GM12878 (cell line): ENCODE measurements around the gene BLNK. TPM values are rescaled to one million over a fixed set of nuclear protein-coding genes. Genes with fewer than 3 reads are reported as not detected.

Experiments
- ATAC-seq: fragments of 200-7000 bp; cut with Tn5 transposase; 3 replicates; pipeline ENCODE4 v1.9.1; 2020; ENCODE audit warnings: mild to moderate bottlenecking, moderate library complexity
- BruUV-seq: library from RNA; stranded (reverse); fragments of 400-500 nt; replicated peaks from 2 replicates; lab custom pipeline; 2021; lab: Mats Ljungman, UMichigan
- CTCF ChIA-PET: fragments of 300-600 bp; sonication (Branson Sonifier 250); formaldehyde crosslinking; extraction: SDS; loops from one replicate; lab custom pipeline; 2021; ENCODE audit warnings: inconsistent platforms; lab: Yijun Ruan, JAX
- POLR2A ChIA-PET: fragments of 350-600 bp; formaldehyde crosslinking; extraction: SDS; loops from one replicate; lab custom pipeline; 2021; ENCODE audit warnings: inconsistent platforms; lab: Charles Lee
- RAD21 ChIA-PET: fragments of 300-600 bp; sonication (Branson Sonifier 250); formaldehyde crosslinking; loops from one replicate; lab custom pipeline; 2023; ENCODE audit warnings: antibody characterized with exemption; ENCODE audit not compliant: unreplicated experiment; lab: Charles Lee
- SMC1A ChIA-PET: fragments of 300-600 bp; sonication (Branson Sonifier 250); formaldehyde crosslinking; loops from one replicate; lab custom pipeline; 2023; ENCODE audit not compliant: unreplicated experiment, uncharacterized antibody; lab: Charles Lee
- DNase-seq: peaks from one replicate; pipeline ENCODE4 v3.0.0-alpha.2; 2011; ENCODE audit warnings: low read depth, low spot score
- FAIRE-seq: peaks from 3 replicates; lab custom pipeline; 2011; peaks lifted over from hg19 to GRCh38; lab: Jason Lieb, UNC
- H2AFZ ChIP-seq: 2 replicates; pipeline ENCODE4 v1.6.0; 2011; ENCODE audit warnings: low read depth, low read length, control low read depth; ENCODE audit not compliant: control insufficient read depth
- H3K27ac ChIP-seq: 2 replicates; pipeline ENCODE4 v1.5.1; 2011; ENCODE audit warnings: control low read depth; ENCODE audit not compliant: control insufficient read depth, insufficient read depth
- H3K27me3 ChIP-seq, 2 experiments: replicated peaks in 1 of 2; 2 replicates each; pipeline versions ENCODE4 v1.6.0 to v1.6.1; 2011; ENCODE audit warnings: low read length in 1 of 2; ENCODE audit not compliant: control insufficient read depth in 2 of 2, insufficient read depth in 2 of 2
- H3K36me3 ChIP-seq, 2 experiments: 2 replicates each; pipeline ENCODE4 v1.5.1; 2011; ENCODE audit warnings: low read length in 1 of 2; ENCODE audit not compliant: control insufficient read depth in 2 of 2, insufficient read depth in 2 of 2
- H3K4me1 ChIP-seq: 2 replicates; pipeline ENCODE4 v1.6.1; 2011; ENCODE audit warnings: mild to moderate bottlenecking, low read length, moderate library complexity, mixed read lengths; ENCODE audit not compliant: control insufficient read depth, insufficient read depth
- H3K4me2 ChIP-seq: 2 replicates; pipeline ENCODE4 v1.6.0; 2011; ENCODE audit warnings: control low read depth; ENCODE audit not compliant: control insufficient read depth, insufficient read depth
- H3K4me3 ChIP-seq: fragments of 200-600 bp; sonication (generic); 2 replicates; pipeline ENCODE4 v1.5.1; 2016
- H3K79me2 ChIP-seq: 2 replicates; pipeline ENCODE4 v1.6.0; 2011; ENCODE audit warnings: low read length; ENCODE audit not compliant: control insufficient read depth, insufficient read depth
- H3K9ac ChIP-seq: 2 replicates; pipeline ENCODE4 v1.8.0; 2011; ENCODE audit warnings: low read length, control low read depth, mixed read lengths; ENCODE audit not compliant: control insufficient read depth, insufficient read depth
- H3K9me3 ChIP-seq: replicated peaks from 3 replicates; pipeline ENCODE4 v1.5.1; 2011; ENCODE audit warnings: mild to moderate bottlenecking, low read length; ENCODE audit not compliant: control insufficient read depth, insufficient read depth
- H4K20me1 ChIP-seq: 2 replicates; pipeline ENCODE4 v1.6.0; 2011; ENCODE audit not compliant: control insufficient read depth, insufficient read depth
- BMI1 ChIP-seq: fragments of 450-650 bp; IDR thresholded peaks from 2 replicates; pipeline ENCODE4 v1.6.1; 2016; ENCODE audit warnings: mild to moderate bottlenecking, moderate library complexity, borderline replicate concordance
- DPF2 ChIP-seq: fragments of 450-650 bp; IDR thresholded peaks from 2 replicates; pipeline ENCODE4 v1.6.1; 2017; ENCODE audit warnings: mild to moderate bottlenecking
- FOXM1 ChIP-seq: IDR thresholded peaks from 2 replicates; pipeline ENCODE4 v1.6.1; 2012; ENCODE audit warnings: low read depth, mild to moderate bottlenecking, inconsistent platforms, low read length, moderate library complexity
- HDAC2 ChIP-seq: fragments of 200-600 bp; sonication (generic); IDR thresholded peaks from 2 replicates; pipeline ENCODE4 v1.6.1; 2017
- JUNB ChIP-seq: IDR thresholded peaks from 2 replicates; pipeline ENCODE4 v1.6.1; 2016; ENCODE audit warnings: antibody characterized with exemption, mild to moderate bottlenecking
- MTA3 ChIP-seq: IDR thresholded peaks from 2 replicates; pipeline ENCODE4 v1.6.1; 2012; ENCODE audit warnings: low read length, inconsistent platforms, borderline replicate concordance
- NBN ChIP-seq: fragments of 450-650 bp; IDR thresholded peaks from 2 replicates; pipeline ENCODE4 v1.6.1; 2016
- RAD51 ChIP-seq: fragments of 450-650 bp; IDR thresholded peaks from 2 replicates; pipeline ENCODE4 v1.6.1; 2016; ENCODE audit warnings: moderate library complexity, mild to moderate bottlenecking, inconsistent platforms
- REST ChIP-seq: IDR thresholded peaks from 2 replicates; pipeline ENCODE4 v1.6.1; 2012; ENCODE audit warnings: mild to moderate bottlenecking, low read depth, low read length
- SMAD5 ChIP-seq: IDR thresholded peaks from 2 replicates; pipeline ENCODE4 v1.6.1; 2016; ENCODE audit warnings: antibody characterized with exemption, low read depth
- SREBF1 ChIP-seq: IDR thresholded peaks from 2 replicates; pipeline ENCODE4 v1.6.1; 2012; ENCODE audit warnings: mild to moderate bottlenecking, low read length
- USF1 ChIP-seq: IDR thresholded peaks from 2 replicates; pipeline ENCODE4 v1.6.1; 2011; ENCODE audit warnings: borderline replicate concordance, low read depth, mild to moderate bottlenecking, moderate library complexity, mixed read lengths, low read length; ENCODE audit not compliant: insufficient read depth; ENCODE audit errors: extremely low read length
- USF2 ChIP-seq: IDR thresholded peaks from 2 replicates; pipeline ENCODE4 v1.6.1; 2011; ENCODE audit warnings: low read depth, low read length, improper control_type of control experiment, borderline replicate concordance
- YBX1 ChIP-seq: fragments of 450-650 bp; IDR thresholded peaks from 2 replicates; pipeline ENCODE4 v1.6.1; 2016; ENCODE audit warnings: antibody characterized with exemption
- ZBTB33 ChIP-seq: fragments of 450-650 bp; IDR thresholded peaks from 2 replicates; pipeline ENCODE4 v1.6.1; 2017; ENCODE audit warnings: mild to moderate bottlenecking
- ZNF207 ChIP-seq: fragments of 450-650 bp; IDR thresholded peaks from 2 replicates; pipeline ENCODE4 v1.6.1; 2014; ENCODE audit warnings: antibody characterized with exemption, mild to moderate bottlenecking, borderline replicate concordance
- WGBS: methylation state at CpG from one replicate; pipeline ENCODE4 v1.1.6; 2016; ENCODE audit warnings: low lambda C conversion rate; ENCODE audit not compliant: insufficient replicate concordance, insufficient coverage; ENCODE audit errors: missing lambda C conversion rate; 5-methylcytosine and 5-hydroxymethylcytosine counted together
- in situ Hi-C: fragments of 300-500 bp; cut with MboI; formaldehyde crosslinking; loops from 9 replicates; pipeline ENCODE4 v1.14.3; 2018; ENCODE audit warnings: mixed read lengths
- intact Hi-C: fragments of 100-400 bp; cut with micrococcal nuclease; formaldehyde crosslinking; loops from one replicate; pipeline ENCODE4 v1.14.2; 2022; ENCODE audit not compliant: unreplicated experiment
- polyA plus RNA-seq, 11 experiments: library from polyadenylated mRNA; depleted of rRNA in 4 of 11; unstranded in 6 of 11; stranded (reverse) in 5 of 11; fragments of >200 nt; fragmentation: Nextera tagmentation in 4 of 11; fragmentation: Illumina TruSeq in 1 of 11; extraction: Ambion mirVana in 4 of 11; extraction: Trizol in 1 of 11; gene quantifications; 1 replicate in 1 of 11; 2 replicates in 10 of 11; pipeline versions ENCODE4 v1.2.1 to v1.2.3, GENCODE V29; 2011 to 2016; ENCODE audit warnings: inconsistent platforms in 2 of 11, missing spikeins in 2 of 11, low read depth in 1 of 11
- total RNA-seq, 4 experiments: library from RNA; depleted of rRNA in 3 of 4; stranded (reverse); fragments of >200 nt in 3 of 4; fragmentation: Illumina TruSeq in 1 of 4; extraction: Trizol in 1 of 4; gene quantifications; 2 replicates each; pipeline versions ENCODE4 v1.2.1 to v1.2.3, GENCODE V29; 2013 to 2021

BLNK gene
- total and polyA plus RNA-seq, 10 of the 15 experiments (the other 5 are each of a cell fraction or from before 2014, with no cell fraction given): 79.5 to 201 (median 139) TPM

- POLR2A ChIA-PET: no interaction called here
- Histone ChIP-seq H3K9ac (no peak overlapping the region), H3K27me3 (no peaks in the 10 kb centered on the region), H3K4me2 (no peak overlapping the region), H3K4me3 (no peak overlapping the region), H3K79me2 (no peaks in the 10 kb centered on the region), H4K20me1 (no peaks in the 10 kb centered on the region), H3K36me3 (peaks cover 1 to 26% of the 10 kb centered on the region in 2 experiments; a peak in 2 of 4 replicates), H3K4me1 (no peaks in the 10 kb centered on the region), H3K27ac (no peak overlapping the region), H3K9me3 (peaks cover 5% of the 10 kb centered on the region), H2AFZ (no peak overlapping the region)
- in situ Hi-C loops: no loop called here
- intact Hi-C loops: no loop called here
- WGBS: 98% methylated on average over 2 of the region's 2 CpGs
- SMC1A ChIA-PET: interaction anchor here (1.1 kb wide), 1 partner anchor 16 kb away, joined by 3 read pairs; no protein-coding TSS in a partner anchor
- DNase-seq: no peak
- BruUV-seq: no TSS peak
- CTCF ChIA-PET: no interaction called here
- RAD21 ChIA-PET: no interaction called here
- FAIRE-seq: no peak
- no peak for ATAC-seq
- TF ChIP-seq SMAD5: no peak
- TF ChIP-seq ZBTB33: no peak
- TF ChIP-seq YBX1: no peak
- no peak for TF ChIP-seq USF1
- no peak for TF ChIP-seq JUNB
- no peak for TF ChIP-seq MTA3
- TF ChIP-seq USF2: no peak
- no peak for TF ChIP-seq DPF2
- no peak for TF ChIP-seq ZNF207
- no peak for TF ChIP-seq NBN
- TF ChIP-seq FOXM1: no peak
- no peak for TF ChIP-seq HDAC2
- no peak for TF ChIP-seq BMI1
- TF ChIP-seq RAD51: no peak
- TF ChIP-seq SREBF1: no peak
- TF ChIP-seq REST: no peak
Measured at GRCh38 chr10:96188421-96188820, 82.9 kb downstream of the BLNK start.
